Parathyroid adenoma (tissue), 2 donors: Measurements from ENCODE around the gene PTGER3.

Experiments
- H2AFZ ChIP-seq: fragments of 300-600 bp; sonication (generic); one replicate; pipeline ENCODE4 v1.7.0; 2017; ENCODE audit warnings: antibody characterized with exemption, mild to moderate bottlenecking
- H3K27ac ChIP-seq: fragments of 300-600 bp; sonication (generic); one replicate; pipeline ENCODE4 v1.7.0; 2017
- H3K27me3 ChIP-seq: fragments of 300-600 bp; sonication (generic); one replicate; pipeline ENCODE4 v1.7.0; 2017; ENCODE audit warnings: low read length; ENCODE audit not compliant: control insufficient read depth, insufficient read depth
- H3K36me3 ChIP-seq: fragments of 300-600 bp; sonication (generic); one replicate; pipeline ENCODE4 v1.7.0; 2017; ENCODE audit warnings: low read length; ENCODE audit not compliant: control insufficient read depth, insufficient read depth
- H3K4me1 ChIP-seq: fragments of 300-600 bp; sonication (generic); one replicate; pipeline ENCODE4 v1.7.0; 2017; ENCODE audit warnings: control low read depth
- H3K4me2 ChIP-seq: fragments of 300-600 bp; sonication (generic); one replicate; pipeline ENCODE4 v1.7.0; 2017; ENCODE audit warnings: low read length
- H3K4me3 ChIP-seq: fragments of 300-600 bp; sonication (generic); one replicate; pipeline ENCODE4 v1.7.0; 2017; ENCODE audit warnings: low read depth, low read length
- H3K79me2 ChIP-seq: fragments of 300-600 bp; sonication (generic); one replicate; pipeline ENCODE4 v1.7.0; 2017; ENCODE audit warnings: control low read depth
- H3K9ac ChIP-seq: fragments of 300-600 bp; sonication (generic); one replicate; pipeline ENCODE4 v1.7.0; 2017; ENCODE audit warnings: mild to moderate bottlenecking
- H3K9me3 ChIP-seq: fragments of 300-600 bp; sonication (generic); one replicate; pipeline ENCODE4 v1.7.0; 2017; ENCODE audit warnings: low read length; ENCODE audit not compliant: control insufficient read depth
- TF ChIP-seq, protein P1 (sequence below): fragments of 300-600 bp; sonication (generic); IDR thresholded peaks from one replicate; pipeline ENCODE4 v1.7.0; 2017; ENCODE audit warnings: antibody characterized with exemption, mild to moderate bottlenecking
- donor health status: primary hyperparathyroidism.

The PTGER3 gene

DNA sequence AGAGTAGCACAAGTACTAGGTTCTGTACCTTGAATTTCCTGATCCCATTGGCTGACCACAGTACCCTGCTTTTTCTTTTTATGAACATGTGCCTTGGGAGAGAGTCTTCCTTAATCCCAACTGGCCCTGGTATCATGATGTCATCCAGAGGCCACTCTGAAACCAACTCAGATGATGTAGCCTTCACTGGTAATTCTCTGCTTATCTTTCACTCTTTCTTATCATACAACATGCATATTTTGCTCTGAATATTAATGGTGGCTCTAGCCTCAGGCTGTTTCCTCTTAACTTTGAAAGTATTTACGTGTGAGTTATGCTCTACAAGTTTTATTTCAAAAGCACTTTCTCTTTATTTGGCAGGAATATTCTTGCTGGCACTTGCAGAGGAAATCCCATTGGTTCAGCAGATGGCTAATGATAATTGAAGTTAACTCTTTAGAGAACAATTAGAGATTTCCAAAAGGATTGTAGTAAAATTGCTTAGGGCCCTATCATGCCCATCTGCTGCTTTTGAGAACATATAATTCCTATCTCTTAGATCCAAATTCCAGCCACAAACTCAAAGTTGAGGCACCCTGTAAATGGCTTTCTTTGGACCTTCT lies 86.1 kb downstream of the PTGER3 start:
- Histone ChIP-seq H3K27me3 (no peaks in the 10 kb centered on the region), H3K4me3 (no peak overlapping the region), H3K9ac (no peak overlapping the region), H3K4me2 (no peak overlapping the region), H3K79me2 (no peaks in the 10 kb centered on the region), H3K36me3 (no peaks in the 10 kb centered on the region), H3K9me3 (no peaks in the 10 kb centered on the region), H2AFZ (no peak overlapping the region), H3K27ac (no peak overlapping the region), H3K4me1 (no peaks in the 10 kb centered on the region)
- TF ChIP-seq, protein P1, sequence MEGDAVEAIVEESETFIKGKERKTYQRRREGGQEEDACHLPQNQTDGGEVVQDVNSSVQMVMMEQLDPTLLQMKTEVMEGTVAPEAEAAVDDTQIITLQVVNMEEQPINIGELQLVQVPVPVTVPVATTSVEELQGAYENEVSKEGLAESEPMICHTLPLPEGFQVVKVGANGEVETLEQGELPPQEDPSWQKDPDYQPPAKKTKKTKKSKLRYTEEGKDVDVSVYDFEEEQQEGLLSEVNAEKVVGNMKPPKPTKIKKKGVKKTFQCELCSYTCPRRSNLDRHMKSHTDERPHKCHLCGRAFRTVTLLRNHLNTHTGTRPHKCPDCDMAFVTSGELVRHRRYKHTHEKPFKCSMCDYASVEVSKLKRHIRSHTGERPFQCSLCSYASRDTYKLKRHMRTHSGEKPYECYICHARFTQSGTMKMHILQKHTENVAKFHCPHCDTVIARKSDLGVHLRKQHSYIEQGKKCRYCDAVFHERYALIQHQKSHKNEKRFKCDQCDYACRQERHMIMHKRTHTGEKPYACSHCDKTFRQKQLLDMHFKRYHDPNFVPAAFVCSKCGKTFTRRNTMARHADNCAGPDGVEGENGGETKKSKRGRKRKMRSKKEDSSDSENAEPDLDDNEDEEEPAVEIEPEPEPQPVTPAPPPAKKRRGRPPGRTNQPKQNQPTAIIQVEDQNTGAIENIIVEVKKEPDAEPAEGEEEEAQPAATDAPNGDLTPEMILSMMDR: no peak

DNA sequence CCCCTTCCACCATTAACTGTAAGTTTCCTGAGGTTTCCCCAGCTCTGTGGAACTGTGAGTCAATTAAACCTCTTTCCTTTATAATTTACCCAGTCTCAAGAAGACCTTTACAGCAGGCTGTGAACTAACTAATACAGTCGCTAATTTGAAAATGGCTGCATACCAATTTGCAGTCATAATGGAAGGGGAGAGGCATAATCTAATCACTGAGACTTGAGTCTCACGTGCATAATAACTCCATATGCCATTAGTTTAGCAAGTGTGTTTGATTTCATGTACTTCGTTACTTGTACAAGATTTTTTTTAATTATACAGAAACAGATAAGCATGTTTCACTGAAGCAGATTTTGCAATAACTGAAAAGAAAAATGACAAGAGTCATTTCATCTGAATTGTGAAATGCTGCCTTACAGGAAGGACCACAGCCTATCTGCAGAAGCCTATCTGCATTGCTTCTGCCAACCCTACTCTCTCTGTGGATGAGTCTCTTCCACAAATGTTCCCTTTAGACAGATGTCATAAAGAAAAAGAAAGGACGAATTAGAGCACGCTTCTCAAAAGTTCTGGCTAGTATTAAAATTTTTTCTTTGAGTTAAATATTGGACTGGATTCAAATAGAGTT lies 99.1 kb downstream of the PTGER3 start:
- TF ChIP-seq, protein P1: no peak
- Histone ChIP-seq H3K9me3 (no peaks in the 10 kb centered on the region), H3K79me2 (no peaks in the 10 kb centered on the region), H3K4me1 (no peaks in the 10 kb centered on the region), H2AFZ (no peak overlapping the region), H3K27ac (no peak overlapping the region), H3K9ac (no peak overlapping the region), H3K36me3 (no peaks in the 10 kb centered on the region), H3K27me3 (no peaks in the 10 kb centered on the region), H3K4me3 (no peak overlapping the region), H3K4me2 (no peak overlapping the region)

DNA sequence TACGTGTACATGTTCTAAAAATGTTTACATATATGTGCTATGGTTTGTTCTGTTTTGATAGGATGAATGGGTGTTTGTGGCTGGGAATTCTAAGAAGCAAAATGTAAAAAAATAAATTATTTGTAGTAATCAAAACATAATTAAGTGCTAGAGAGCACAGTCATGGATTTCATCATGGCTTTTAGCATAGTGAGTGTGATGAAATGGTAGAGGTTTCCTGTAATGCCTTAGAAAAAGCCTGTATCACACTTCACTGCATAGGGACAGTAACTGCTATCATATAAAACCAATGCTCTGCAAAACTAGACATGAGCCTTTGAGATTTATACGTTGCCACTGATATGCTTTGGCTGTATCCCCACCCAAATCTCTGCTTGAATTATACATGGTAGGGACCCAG lies 99.8 kb downstream of the PTGER3 start:
- Histone ChIP-seq H3K27me3 (no peaks in the 10 kb centered on the region), H2AFZ (no peak overlapping the region), H3K4me2 (no peak overlapping the region), H3K9me3 (no peaks in the 10 kb centered on the region), H3K9ac (no peak overlapping the region), H3K4me1 (no peaks in the 10 kb centered on the region), H3K36me3 (no peaks in the 10 kb centered on the region), H3K4me3 (no peak overlapping the region), H3K27ac (no peak overlapping the region), H3K79me2 (no peaks in the 10 kb centered on the region)
- TF ChIP-seq, protein P1: no peak

DNA sequence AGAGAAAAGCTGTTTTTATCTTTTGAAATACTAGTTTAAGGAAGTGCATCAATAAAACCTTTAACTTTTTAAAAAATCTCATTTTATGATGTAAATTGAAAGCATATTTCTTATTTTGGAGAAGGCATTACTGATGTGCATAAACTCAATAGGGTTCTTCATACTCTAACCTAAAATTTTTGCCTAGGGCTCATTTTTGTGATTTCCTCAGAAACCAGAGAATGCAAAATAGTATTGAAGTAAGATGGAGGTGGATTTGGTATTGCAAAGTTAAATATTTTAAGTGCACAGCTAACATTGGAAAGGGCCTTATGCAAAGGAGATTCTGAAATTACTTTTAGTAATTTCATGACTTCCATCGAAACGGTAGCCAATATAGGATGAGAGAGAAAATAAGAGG lies 101.9 kb downstream of the PTGER3 start:
- Histone ChIP-seq H3K36me3 (no peaks in the 10 kb centered on the region), H2AFZ (no peak overlapping the region)

More for the DNA sequence above, 101.9 kb downstream of the PTGER3 start:
- no peak overlapping the region for H3K27ac ChIP-seq
- no peaks in the 10 kb centered on the region for H3K27me3 ChIP-seq
- H3K9ac ChIP-seq: no peak overlapping the region
- no peaks in the 10 kb centered on the region for H3K4me1 ChIP-seq
- no peak overlapping the region for H3K4me3 ChIP-seq
- no peak overlapping the region for H3K4me2 ChIP-seq
- TF ChIP-seq, protein P1: no peak
- no peaks in the 10 kb centered on the region for H3K79me2 ChIP-seq
- no peaks in the 10 kb centered on the region for H3K9me3 ChIP-seq
